GM19025 (cell line): Measurements from ENCODE around the gene ASB18.

ENCODE experiments used
- ATAC-seq: cut with Tn5 transposase; IDR thresholded peaks from one replicate; pipeline ENCODE4 v1.9.1; 2021; ENCODE audit warnings: mild to moderate bottlenecking, low read depth, moderate library complexity; ENCODE audit not compliant: unreplicated experiment

ASB18 gene

GRCh38 chr2:236164925-236165841 is 99.0 kb downstream of the ASB18 start:
- ATAC-seq, result no peak

- ATAC-seq, result no peak
Observed at GRCh38 chr2:236164201-236164924, 99.8 kb downstream of the ASB18 start.

- no peak for ATAC-seq
Observed at GRCh38 chr2:236163471-236164200, 100.6 kb downstream of the ASB18 start.

GRCh38 chr2:236162882-236163470 is 101.2 kb downstream of the ASB18 start:
- ATAC-seq, result no peak

GRCh38 chr2:236162031-236162845 is 102.0 kb downstream of the ASB18 start:
- ATAC-seq, result no peak

GRCh38 chr2:236161531-236161930 is 102.7 kb downstream of the ASB18 start:
- ATAC-seq, result no peak

- no peak for ATAC-seq
Observed at GRCh38 chr2:236161082-236161462, 103.1 kb downstream of the ASB18 start.

GRCh38 chr2:236160366-236161081 is 103.7 kb downstream of the ASB18 start:
- no peak for ATAC-seq

GRCh38 chr2:236159778-236160170 is 104.4 kb downstream of the ASB18 start:
- no peak for ATAC-seq

GRCh38 chr2:236158969-236159777 is 105.0 kb downstream of the ASB18 start:
- no peak for ATAC-seq

GRCh38 chr2:236157815-236158498 is 106.2 kb downstream of the ASB18 start:
- ATAC-seq, result no peak

- no peak for ATAC-seq
Observed at GRCh38 chr2:236157366-236157765, 106.8 kb downstream of the ASB18 start.

GRCh38 chr2:236156860-236157194 is 107.4 kb downstream of the ASB18 start:
- ATAC-seq, result no peak

- ATAC-seq, result no peak
Observed at GRCh38 chr2:236156095-236156859, 107.9 kb downstream of the ASB18 start.

- no peak for ATAC-seq
Observed at GRCh38 chr2:236155406-236155805, 108.8 kb downstream of the ASB18 start.

GRCh38 chr2:236146436-236146835 is 117.8 kb downstream of the ASB18 start:
- no peak for ATAC-seq

GRCh38 chr2:236143811-236144210 is 120.4 kb downstream of the ASB18 start:
- no peak for ATAC-seq
